ENCODE results near the gene JUND.

- TF ChIP-seq, protein P1, sequence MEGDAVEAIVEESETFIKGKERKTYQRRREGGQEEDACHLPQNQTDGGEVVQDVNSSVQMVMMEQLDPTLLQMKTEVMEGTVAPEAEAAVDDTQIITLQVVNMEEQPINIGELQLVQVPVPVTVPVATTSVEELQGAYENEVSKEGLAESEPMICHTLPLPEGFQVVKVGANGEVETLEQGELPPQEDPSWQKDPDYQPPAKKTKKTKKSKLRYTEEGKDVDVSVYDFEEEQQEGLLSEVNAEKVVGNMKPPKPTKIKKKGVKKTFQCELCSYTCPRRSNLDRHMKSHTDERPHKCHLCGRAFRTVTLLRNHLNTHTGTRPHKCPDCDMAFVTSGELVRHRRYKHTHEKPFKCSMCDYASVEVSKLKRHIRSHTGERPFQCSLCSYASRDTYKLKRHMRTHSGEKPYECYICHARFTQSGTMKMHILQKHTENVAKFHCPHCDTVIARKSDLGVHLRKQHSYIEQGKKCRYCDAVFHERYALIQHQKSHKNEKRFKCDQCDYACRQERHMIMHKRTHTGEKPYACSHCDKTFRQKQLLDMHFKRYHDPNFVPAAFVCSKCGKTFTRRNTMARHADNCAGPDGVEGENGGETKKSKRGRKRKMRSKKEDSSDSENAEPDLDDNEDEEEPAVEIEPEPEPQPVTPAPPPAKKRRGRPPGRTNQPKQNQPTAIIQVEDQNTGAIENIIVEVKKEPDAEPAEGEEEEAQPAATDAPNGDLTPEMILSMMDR (IDR thresholded peaks at IDR 0.05) = no peak
- no peak for TF ChIP-seq POLR2A (IDR thresholded peaks at IDR 0.05)
- TF ChIP-seq EP300 (IDR thresholded peaks at IDR 0.05) = no peak
- TF ChIP-seq POLR2AphosphoS5 (IDR thresholded peaks at IDR 0.05) = peak in 1 of 3 donors; percentile 15
Observed at GRCh38 chr19:18271433-18271841, 10.0 kb downstream of the JUND start.

Measured in stomach (tissue), 4 donors.